NT2/D1 (cell line): ENCODE measurements around the gene ACBD5.
"Not testable (repeated sequence)": the region's sequence is repeated elsewhere in the genome, so short reads cannot be mapped to it uniquely, and the experiment has no call there.

Experiments used
- DNase-seq: peaks from one replicate; pipeline ENCODE4 v3.0.0-alpha.2; 2011; ENCODE audit warnings: low read depth, low spot score
- H3K27me3 ChIP-seq: 2 replicates; pipeline ENCODE4 v1.6.0; 2011; ENCODE audit warnings: mild to moderate bottlenecking; ENCODE audit not compliant: insufficient read length, insufficient read depth
- H3K36me3 ChIP-seq: 2 replicates; pipeline ENCODE4 v1.6.1; 2011; ENCODE audit warnings: mild to moderate bottlenecking, low read length, mixed read lengths; ENCODE audit not compliant: insufficient read depth, insufficient read length
- H3K4me1 ChIP-seq: 2 replicates; pipeline ENCODE4 v1.5.1; 2011; ENCODE audit not compliant: insufficient read depth, insufficient read length
- H3K4me3 ChIP-seq: 2 replicates; pipeline ENCODE4 v1.5.1; 2011; ENCODE audit warnings: low read depth; ENCODE audit not compliant: insufficient read length
- H3K9ac ChIP-seq: 2 replicates; pipeline ENCODE4 v1.6.0; 2011; ENCODE audit warnings: low read depth; ENCODE audit not compliant: insufficient read length
- H3K9me3 ChIP-seq: 2 replicates; pipeline ENCODE4 v1.5.1; 2011; ENCODE audit warnings: mild to moderate bottlenecking, low read length; ENCODE audit not compliant: insufficient read depth
- SUZ12 ChIP-seq: IDR thresholded peaks from 2 replicates; pipeline ENCODE4 v1.6.1; 2011; ENCODE audit not compliant: insufficient read length, insufficient read depth; ENCODE audit errors: extremely low read depth
- YY1 ChIP-seq: IDR thresholded peaks from 2 replicates; pipeline ENCODE4 v1.6.1; 2011; ENCODE audit not compliant: insufficient read length, insufficient read depth
- ZNF274 ChIP-seq: IDR thresholded peaks from 2 replicates; pipeline ENCODE4 v1.6.1; 2011; ENCODE audit warnings: mild to moderate bottlenecking, low read depth, low read length

Gene ACBD5

DNA sequence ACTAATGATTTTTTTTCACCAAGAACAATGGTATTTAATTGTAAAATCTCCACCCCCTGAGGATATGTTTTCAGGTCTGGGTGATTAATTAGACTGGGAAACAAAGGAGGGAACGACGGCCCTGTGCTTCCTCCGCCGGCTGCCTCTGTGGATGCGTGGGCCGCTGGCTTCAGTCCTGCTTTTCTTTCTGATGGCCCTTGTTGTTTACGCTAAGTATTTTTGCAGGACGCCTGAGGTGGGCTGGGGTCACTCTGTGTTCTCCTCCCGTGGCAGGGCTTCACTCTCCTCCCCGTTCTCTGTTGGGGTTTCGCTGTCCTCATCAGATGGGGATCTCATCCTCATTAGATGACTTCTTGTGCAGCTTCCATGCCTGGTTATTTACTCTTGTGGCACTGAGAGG, 5.2 kb upstream of the ACBD5 start:
- TF ChIP-seq YY1, result no peak
- TF ChIP-seq ZNF274, result no peak
- TF ChIP-seq SUZ12, result no peak
- no peaks in the 10 kb centered on the region for H3K27me3 ChIP-seq
- no peaks in the 10 kb centered on the region for H3K4me1 ChIP-seq
- no peak overlapping the region for H3K4me3 ChIP-seq
- H3K9me3 ChIP-seq, result no peaks in the 10 kb centered on the region
- DNase-seq, result no peak
- H3K36me3 ChIP-seq, result no peaks in the 10 kb centered on the region
- H3K9ac ChIP-seq, result no peak overlapping the region

DNA sequence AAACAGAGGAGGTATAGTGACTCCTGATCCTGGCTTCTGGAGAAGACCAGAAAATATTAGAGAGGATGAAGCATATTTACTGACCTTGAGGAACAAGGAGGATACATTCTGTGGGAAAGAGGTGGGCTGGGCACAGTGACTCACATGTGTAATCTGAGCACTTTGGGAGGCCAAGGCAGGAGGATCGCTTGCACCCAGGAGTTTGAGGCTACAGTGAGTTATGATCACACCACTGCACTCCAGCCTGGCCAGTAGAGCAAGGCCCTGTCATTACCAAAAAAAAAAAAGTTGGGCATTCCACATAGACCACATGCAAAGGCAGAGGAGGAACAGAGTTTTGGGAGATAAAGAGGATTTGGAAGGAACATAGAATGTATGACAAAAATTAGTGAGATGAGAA, 4.4 kb upstream of the ACBD5 start:
- Histone ChIP-seq H3K4me3 (no peak overlapping the region), H3K4me1 (no peaks in the 10 kb centered on the region), H3K36me3 (no peaks in the 10 kb centered on the region), H3K9me3 (no peaks in the 10 kb centered on the region), H3K27me3 (no peaks in the 10 kb centered on the region), H3K9ac (no peak overlapping the region)
- no peak for TF ChIP-seq SUZ12
- no peak for DNase-seq

DNA sequence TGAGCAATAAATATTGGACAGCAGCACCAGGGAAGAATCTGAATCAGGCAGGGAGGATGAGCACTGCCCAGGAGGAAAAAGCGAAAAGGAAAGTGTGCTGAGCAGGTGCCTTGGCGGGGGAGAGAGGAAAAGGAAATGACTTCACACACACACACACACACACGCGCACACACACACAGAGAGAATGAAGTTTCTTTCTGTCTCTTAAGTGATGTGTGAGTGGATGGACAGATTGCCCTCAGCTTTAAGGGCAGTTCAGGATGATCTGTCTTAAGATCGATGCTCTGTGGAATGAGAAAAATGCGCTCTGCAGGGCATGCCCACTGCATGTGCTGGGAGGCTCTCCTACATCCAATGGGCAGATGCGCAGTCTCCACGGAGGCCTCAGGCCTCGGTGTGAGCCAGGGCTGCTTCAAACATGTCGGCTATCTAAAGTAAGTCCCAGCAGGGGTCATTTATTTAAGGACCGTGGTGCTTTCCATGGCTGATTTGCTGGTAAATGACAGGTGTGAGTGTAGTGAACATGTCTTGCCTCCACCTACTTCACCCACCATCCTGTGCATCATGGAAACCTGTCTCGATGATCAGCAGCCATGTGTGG, 2.5 kb upstream of the ACBD5 start:
- H3K4me1 ChIP-seq, result no peaks in the 10 kb centered on the region
- H3K4me3 ChIP-seq, result peak overlapping the region; percentile 88
- H3K36me3 ChIP-seq, result no peaks in the 10 kb centered on the region
- no peaks in the 10 kb centered on the region for H3K9me3 ChIP-seq
- no peak for TF ChIP-seq YY1
- TF ChIP-seq SUZ12, result no peak
- peak; percentile 36 for DNase-seq
- H3K9ac ChIP-seq, result peak overlapping the region; percentile 88
- no peaks in the 10 kb centered on the region for H3K27me3 ChIP-seq

DNA sequence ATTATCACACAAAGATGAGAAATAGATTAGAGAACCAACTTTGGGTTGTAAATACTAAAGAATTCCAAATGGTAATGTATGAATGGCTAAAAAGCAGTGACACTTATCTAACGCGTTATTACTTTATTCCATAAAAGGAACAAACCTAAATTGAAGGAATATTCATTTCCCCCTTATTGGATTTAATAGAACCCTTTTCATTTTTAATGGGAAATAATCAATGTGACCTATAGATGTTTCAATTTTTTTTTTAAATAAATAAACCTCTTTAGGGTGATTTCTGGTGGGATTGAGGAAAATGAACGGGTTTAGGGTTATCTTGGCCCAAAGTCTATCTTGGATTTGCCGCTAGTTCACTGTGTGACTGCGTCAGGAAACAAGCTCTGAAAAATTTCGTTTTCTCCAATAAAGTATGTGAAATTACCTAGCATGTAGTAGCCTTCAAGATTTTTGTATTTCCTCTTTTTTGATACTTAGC, 1.9 kb upstream of the ACBD5 start:
- H3K4me3 ChIP-seq, result peak overlapping the region; percentile 88
- no peaks in the 10 kb centered on the region for H3K9me3 ChIP-seq
- H3K4me1 ChIP-seq, result no peaks in the 10 kb centered on the region
- DNase-seq, result no peak
- no peaks in the 10 kb centered on the region for H3K27me3 ChIP-seq
- H3K9ac ChIP-seq, result peak overlapping the region; percentile 88
- TF ChIP-seq YY1 (no peak), ZNF274 (no peak), SUZ12 (no peak)
- H3K36me3 ChIP-seq, result no peaks in the 10 kb centered on the region

DNA sequence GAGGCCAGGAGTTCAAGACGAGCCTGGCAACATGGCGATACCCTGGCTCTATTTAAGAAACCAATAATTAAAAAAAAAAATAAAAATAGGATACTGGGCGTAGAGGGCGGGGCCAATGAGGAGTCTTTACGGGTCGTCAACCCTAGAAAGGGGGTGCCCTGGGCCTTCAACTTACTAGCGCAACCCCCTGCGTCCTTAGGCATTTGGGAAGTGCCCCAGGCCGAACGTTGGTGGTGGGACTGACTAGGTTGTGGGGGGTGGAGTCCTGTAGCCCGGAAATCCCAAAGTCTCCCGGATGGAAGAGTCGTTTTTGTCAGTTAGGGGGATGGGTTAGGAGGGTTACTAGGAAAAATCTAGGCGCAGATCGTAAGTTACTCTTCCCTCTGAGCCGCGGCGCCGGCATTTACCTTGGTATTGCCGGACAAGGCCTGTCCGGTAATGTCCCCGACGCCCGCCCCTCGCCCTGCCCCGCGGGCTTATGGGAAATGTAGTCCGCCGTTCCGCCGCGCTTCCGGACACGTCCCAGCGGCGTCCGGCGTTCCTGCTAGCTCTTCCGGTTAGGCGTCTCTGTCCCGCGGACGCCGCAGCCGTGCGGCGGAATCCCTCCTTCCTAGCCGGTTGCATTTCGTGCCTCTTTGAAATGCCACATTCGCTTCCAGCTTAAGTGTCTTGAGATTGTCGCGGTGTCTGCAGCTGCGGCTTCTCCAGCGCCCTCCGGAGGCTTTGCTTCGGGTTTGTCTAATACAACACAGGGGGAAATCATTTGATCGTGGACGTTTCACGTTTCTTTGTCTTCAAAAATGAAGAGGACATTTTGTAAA, 1.3 kb upstream of the ACBD5 start:
- Histone ChIP-seq H3K9ac (peak overlapping the region; percentile 88), H3K9me3 (no peaks in the 10 kb centered on the region), H3K4me1 (no peaks in the 10 kb centered on the region), H3K36me3 (no peaks in the 10 kb centered on the region), H3K27me3 (no peaks in the 10 kb centered on the region), H3K4me3 (peak overlapping the region; percentile 88)
- TF ChIP-seq ZNF274, result no peak
- TF ChIP-seq SUZ12, result no peak
- TF ChIP-seq YY1, result no peak
- DNase-seq, result peak; percentile 96

DNA sequence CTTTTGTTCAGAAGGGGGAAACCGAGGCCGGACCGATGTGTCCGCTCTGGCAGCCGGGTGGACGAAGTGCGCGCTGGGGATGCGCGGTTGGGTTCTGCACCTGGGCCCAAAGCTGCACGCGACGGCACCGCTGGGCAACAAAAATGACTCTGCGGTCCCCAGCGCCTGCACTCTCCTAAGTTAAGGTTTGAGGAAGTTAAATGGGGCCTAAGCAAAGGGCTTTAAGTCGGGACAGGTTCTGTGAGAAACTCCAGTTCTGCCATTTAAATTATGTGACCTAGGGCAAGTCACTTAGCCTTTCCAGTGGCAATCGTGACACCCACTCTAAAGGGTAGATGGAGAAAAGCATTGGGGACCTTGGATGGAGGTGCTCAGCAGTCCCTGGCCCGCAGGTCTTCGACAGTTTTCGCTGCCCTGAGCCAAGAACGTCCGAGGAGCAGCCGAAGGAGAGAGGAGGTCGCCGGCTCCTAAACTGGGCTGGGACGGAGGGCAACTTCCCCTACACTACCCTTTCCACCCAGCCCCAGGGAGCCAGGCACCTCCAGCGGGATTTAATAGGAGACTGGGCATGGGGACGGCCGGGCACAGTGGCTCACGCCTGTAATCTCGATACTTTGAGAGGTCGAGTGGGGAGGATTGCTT, 534 bp upstream of the ACBD5 start:
- Histone ChIP-seq H3K4me1 (no peaks in the 10 kb centered on the region), H3K9me3 (no peaks in the 10 kb centered on the region), H3K4me3 (peak overlapping the region; percentile 88), H3K9ac (peak overlapping the region; percentile 79), H3K36me3 (no peaks in the 10 kb centered on the region), H3K27me3 (no peaks in the 10 kb centered on the region)
- TF ChIP-seq SUZ12 (no peak), YY1 (no peak), ZNF274 (no peak)
- DNase-seq, result peak; percentile 20

DNA sequence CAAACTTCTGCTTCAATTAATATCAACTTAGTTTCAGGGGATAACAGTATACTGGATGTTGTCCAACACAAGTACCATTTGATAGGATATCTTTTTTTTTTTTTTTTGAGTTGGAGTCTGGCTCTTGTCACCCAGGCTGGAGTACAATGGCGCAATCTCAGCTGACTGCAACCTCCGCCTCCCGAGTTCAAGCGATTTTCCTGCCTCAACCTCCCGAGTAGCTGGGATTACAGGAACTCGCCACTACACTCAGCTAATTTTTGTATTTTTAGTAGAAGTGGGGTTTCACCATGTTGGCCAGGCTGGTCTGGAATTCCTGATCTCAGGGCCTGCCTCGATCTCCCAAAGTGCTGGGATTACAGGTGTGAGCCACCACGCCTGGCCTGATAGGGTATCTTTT, 3.1 kb downstream of the ACBD5 start:
- H3K9ac ChIP-seq, H3K4me1 ChIP-seq, H3K9me3 ChIP-seq, H3K36me3 ChIP-seq, DNase-seq, H3K27me3 ChIP-seq, H3K4me3 ChIP-seq: not testable (repeated sequence)

DNA sequence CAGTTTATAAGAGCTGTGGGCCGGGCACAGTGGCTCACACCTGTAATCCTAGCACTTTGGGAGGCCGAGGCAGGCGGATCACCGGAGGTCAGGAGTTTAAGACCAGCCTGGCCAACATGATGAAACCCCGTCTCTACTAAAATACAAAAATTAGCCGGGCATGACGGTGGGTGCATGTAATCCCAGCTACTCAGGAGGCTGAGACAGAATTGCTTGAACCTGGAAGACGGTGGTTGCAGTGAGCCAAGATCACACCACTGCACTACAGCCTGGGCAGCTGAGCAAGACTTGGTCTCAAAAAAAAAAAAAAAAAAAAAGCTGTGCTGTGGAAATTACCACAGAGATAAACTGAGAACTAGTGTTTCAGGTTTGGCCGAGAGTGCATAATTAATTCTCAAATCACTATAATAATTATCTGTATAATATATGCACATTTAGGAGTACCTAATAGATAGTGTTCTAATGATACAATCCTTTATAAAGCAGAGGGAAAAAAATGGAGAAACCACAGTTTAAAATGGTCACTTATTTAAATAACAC, 3.9 kb downstream of the ACBD5 start:
- H3K9me3 ChIP-seq, DNase-seq, H3K4me3 ChIP-seq, H3K4me1 ChIP-seq, H3K9ac ChIP-seq, H3K27me3 ChIP-seq, H3K36me3 ChIP-seq: not testable (repeated sequence)
